IPS-18a (cell line): ENCODE results near the gene POLH.
"Not testable (repeated sequence)": the region's sequence is repeated elsewhere in the genome, so short reads cannot be mapped to it uniquely, and the experiment has no call there.

Experiments used
- H3K27ac ChIP-seq: one replicate; pipeline ENCODE4 v1.5.1; 2013; ENCODE audit warnings: low read length
- H3K27me3 ChIP-seq: one replicate; pipeline ENCODE4 v1.6.1; 2013; ENCODE audit warnings: mild to moderate bottlenecking, low read length; ENCODE audit not compliant: control insufficient read depth, insufficient read depth
- H3K36me3 ChIP-seq: one replicate; pipeline ENCODE4 v1.6.1; 2013; ENCODE audit warnings: low read depth, low read length; ENCODE audit not compliant: control insufficient read depth
- H3K4me1 ChIP-seq: one replicate; pipeline ENCODE4 v1.6.1; 2013; ENCODE audit warnings: low read depth, low read length; ENCODE audit not compliant: control insufficient read depth
- H3K4me3 ChIP-seq: one replicate; pipeline ENCODE4 v1.5.1; 2013; ENCODE audit warnings: low read length
- H3K9ac ChIP-seq: one replicate; pipeline ENCODE4 v1.6.1; 2013; ENCODE audit warnings: mild to moderate bottlenecking, low read length, moderate library complexity
- H3K9me3 ChIP-seq: one replicate; pipeline ENCODE4 v1.6.1; 2013; ENCODE audit warnings: low read depth, low read length; ENCODE audit not compliant: control insufficient read depth

The POLH gene

DNA sequence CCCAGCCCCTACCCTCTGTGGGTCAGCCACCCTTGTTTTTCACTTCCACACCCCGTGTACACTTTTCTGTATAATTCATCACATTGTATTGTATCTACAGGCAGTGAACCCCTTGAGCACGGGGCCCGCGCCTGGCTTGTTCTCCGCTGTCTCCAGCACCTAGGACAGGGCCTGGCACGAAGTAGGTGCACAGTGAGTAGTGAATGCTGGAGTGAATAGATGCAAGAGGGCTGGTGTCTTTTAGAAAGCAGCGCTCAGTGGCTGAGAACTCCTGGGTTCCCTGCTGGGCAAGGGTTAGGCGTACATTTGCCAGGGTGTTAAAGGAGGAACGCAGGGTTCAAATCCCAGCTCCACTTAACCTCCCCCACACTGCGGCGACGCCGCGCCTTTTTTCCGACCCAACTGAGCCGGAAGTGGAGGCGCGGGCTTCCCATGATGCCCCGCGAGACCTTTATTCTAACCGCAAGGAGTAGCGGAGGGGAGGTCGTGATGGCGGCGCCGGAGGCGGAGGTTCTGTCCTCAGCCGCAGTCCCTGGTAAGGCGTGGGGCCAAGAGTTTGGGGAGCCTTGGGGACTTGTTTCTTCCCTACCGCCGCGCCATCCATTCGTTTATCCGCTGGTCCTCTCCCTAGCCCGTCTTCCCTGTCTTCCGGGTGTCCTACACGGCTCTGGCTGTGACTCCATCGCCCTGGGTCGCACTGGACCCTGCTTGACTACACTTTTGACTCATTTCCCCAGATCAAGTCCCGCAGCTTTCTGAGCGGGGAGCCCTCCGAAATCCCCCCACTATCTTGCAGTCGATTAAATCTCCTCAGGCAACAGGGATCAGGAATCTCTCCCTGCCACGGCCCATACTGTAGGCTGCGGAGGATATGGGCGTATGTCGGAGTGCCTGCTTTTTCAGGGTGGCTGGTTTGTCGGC is 59.7 kb downstream of the POLH start, which contains the start of gene MAD2L1BP:
Gene MAD2L1BP (plus strand): TSS at position 454 of the 921 bp plus-strand sequence. CDS start 36 bp downstream, at position 490.
- no peaks in the 10 kb centered on the region for H3K27me3 ChIP-seq
- no peaks in the 10 kb centered on the region for H3K9me3 ChIP-seq
- H3K36me3 ChIP-seq = peaks cover 23% of the 10 kb centered on the region
- H3K4me1 ChIP-seq = peaks cover 6% of the 10 kb centered on the region
- peak within 1 kb of the TSS; percentile 92 for H3K9ac ChIP-seq
- H3K4me3 ChIP-seq = peak within 1 kb of the TSS; percentile 97
- peak within 1 kb of the TSS; percentile 78 for H3K27ac ChIP-seq

DNA sequence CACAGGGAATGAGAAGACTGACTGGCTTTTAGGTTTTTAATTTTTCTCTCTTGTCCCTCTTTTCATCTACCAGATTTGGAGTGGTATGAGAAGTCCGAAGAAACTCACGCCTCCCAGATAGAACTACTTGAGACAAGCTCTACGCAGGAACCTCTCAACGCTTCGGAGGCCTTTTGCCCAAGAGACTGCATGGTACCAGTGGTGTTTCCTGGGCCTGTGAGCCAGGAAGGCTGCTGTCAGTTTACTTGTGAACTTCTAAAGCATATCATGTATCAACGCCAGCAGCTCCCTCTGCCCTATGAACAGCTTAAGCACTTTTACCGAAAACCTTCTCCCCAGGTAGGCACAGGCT is 60.3 kb downstream of the POLH start:
- peak overlapping the region; percentile 78 for H3K27ac ChIP-seq
- H3K4me3 ChIP-seq = peak overlapping the region; percentile 97
- H3K36me3 ChIP-seq = peaks cover 28% of the 10 kb centered on the region
- peak overlapping the region; percentile 92 for H3K9ac ChIP-seq
- H3K9me3 ChIP-seq = no peaks in the 10 kb centered on the region
- no peaks in the 10 kb centered on the region for H3K27me3 ChIP-seq
- peaks cover 6% of the 10 kb centered on the region for H3K4me1 ChIP-seq

DNA sequence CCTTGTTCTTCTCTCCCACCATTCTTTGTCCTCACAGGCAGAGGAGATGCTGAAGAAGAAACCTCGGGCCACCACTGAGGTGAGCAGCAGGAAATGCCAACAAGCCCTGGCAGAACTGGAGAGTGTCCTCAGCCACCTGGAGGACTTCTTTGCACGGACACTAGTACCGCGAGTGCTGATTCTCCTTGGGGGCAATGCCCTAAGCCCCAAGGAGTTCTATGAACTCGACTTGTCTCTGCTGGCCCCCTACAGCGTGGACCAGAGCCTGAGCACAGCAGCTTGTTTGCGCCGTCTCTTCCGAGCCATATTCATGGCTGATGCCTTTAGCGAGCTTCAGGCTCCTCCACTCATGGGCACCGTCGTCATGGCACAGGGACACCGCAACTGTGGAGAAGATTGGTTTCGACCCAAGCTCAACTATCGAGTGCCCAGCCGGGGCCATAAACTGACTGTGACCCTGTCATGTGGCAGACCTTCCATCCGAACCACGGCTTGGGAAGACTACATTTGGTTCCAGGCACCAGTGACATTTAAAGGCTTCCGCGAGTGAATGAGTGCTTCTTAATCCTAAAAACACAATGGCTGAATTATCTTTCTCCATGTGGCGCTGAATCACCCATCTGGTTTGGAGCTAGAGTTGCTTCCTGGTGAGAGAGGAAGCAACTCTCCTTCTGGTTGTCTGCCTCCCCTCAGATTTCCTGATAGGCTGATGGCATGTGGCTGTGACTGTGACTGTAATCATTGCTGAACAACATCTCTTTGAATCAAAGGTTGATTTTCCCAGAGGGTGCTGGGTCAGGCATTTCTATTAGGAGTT is 64.2 kb downstream of the POLH start:
- H3K27me3 ChIP-seq = no peaks in the 10 kb centered on the region
- peaks cover 30% of the 10 kb centered on the region for H3K36me3 ChIP-seq

DNA sequence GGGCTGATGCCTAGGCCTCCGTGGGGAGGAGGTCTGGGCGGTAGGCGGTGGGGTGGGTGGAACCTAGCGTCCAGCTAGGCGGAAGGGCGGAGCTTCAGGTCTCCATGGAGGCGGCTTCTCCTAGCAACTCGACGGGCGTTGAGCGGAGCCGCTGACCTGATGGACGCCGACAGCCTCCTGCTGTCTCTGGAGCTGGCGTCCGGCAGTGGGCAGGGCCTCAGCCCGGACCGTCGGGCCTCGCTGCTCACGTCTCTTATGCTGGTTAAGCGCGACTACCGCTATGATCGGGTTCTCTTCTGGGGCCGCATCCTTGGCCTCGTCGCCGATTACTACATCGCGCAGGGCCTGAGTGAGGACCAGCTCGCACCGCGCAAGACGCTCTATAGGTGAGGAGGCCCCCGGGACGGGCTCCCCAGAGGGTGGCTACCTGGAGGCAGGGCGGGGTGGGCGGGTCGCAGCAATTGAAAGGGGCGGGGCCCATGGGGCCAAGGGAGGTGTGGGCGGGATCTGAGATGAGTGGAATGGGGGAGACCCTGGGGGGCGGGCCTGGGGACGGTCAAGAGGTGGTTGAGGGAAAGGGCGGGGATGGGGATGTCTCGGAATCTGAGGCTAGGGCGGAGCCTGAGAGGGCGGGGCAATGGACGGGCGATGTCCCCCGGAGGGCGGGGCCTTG is 69.1 kb downstream of the POLH start, which contains the start of gene RSPH9:
Gene RSPH9 (plus strand): TSS at position 97 of the 673 bp plus-strand sequence. CDS start 63 bp downstream, at position 160.
- Histone ChIP-seq H3K9me3 (no peaks in the 10 kb centered on the region), H3K9ac (peak within 1 kb of the TSS; percentile 9), H3K27ac (no peak within 1 kb of the TSS), H3K36me3 (peaks cover 14% of the 10 kb centered on the region), H3K27me3 (no peaks in the 10 kb centered on the region), H3K4me1 (peaks cover 4% of the 10 kb centered on the region), H3K4me3 (peak within 1 kb of the TSS; percentile 70)

More for the DNA sequence above, 64.2 kb downstream of the POLH start:
- Histone ChIP-seq H3K9me3 (no peaks in the 10 kb centered on the region), H3K27ac (no peak overlapping the region), H3K4me1 (peaks cover 10% of the 10 kb centered on the region), H3K9ac (no peak overlapping the region), H3K4me3 (no peak overlapping the region)

DNA sequence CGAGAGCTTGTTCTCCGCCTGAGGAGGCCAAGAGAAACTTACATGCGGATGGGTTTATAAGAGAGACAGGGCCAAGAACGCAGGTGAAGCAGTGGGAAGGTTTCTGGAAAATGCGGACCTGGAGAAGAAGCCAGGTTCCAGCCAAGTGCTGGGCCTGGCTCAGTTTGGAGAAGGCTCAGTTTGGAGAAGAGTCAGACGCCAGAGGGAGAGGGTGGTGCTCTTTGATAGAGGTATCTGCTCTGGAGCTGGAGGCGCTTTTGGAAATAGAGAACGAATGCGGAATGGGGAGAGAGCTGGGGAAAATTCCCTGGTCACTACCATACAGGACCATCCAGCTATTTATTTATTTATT is 69.6 kb downstream of the POLH start:
- H3K9ac ChIP-seq = peak overlapping the region; percentile 9
- no peaks in the 10 kb centered on the region for H3K27me3 ChIP-seq
- H3K36me3 ChIP-seq = peaks cover 8% of the 10 kb centered on the region
- H3K4me1 ChIP-seq = peaks cover 4% of the 10 kb centered on the region
- H3K4me3 ChIP-seq = peak overlapping the region; percentile 70
- no peaks in the 10 kb centered on the region for H3K9me3 ChIP-seq
- no peak overlapping the region for H3K27ac ChIP-seq

DNA sequence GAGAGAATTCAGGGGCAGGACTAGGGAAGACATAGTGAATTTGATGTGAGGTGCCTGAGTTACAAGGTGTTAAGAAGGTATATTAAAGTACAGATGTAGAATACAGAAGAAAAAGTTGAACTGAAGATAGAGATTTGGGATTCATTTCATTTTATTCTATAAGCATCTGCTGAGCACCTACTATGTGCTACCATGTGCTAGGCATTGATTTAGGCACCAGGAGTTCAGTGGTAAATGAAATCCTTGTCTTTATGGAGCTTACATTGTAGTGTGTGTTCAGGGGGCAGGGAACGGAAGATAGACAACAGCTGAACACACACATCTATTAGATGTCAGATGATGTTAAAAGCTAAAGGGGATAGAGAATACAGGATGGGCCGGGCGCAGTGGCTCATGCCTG is 71.6 kb downstream of the POLH start:
- Histone ChIP-seq H3K9ac (no peak overlapping the region), H3K4me1 (peaks cover 4% of the 10 kb centered on the region), H3K4me3 (no peak overlapping the region), H3K36me3 (no peaks in the 10 kb centered on the region), H3K27me3 (no peaks in the 10 kb centered on the region), H3K9me3 (no peaks in the 10 kb centered on the region), H3K27ac (no peak overlapping the region)

DNA sequence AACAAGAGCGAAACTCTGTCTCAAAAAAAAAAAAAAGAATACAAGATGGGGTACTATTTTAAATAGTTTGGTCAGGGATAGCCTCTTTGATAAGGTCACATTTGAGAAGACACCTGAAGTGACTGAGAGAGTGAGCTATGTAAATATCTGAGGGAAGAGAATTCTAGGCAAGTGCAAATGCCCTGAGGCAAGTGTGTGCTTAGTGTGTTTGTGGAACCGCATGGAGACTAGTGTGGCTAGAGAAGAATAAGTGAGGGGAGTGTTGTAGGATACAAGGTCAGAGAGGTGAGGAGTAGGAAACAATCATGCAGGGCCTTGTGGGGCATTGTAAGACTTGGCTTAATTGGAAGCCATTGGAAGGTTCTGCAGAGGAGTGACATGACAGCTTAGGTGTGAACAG is 72.3 kb downstream of the POLH start:
- H3K36me3 ChIP-seq = no peaks in the 10 kb centered on the region
- H3K9me3 ChIP-seq = no peaks in the 10 kb centered on the region
- no peak overlapping the region for H3K4me3 ChIP-seq
- no peak overlapping the region for H3K9ac ChIP-seq
- H3K27ac ChIP-seq = no peak overlapping the region
- H3K27me3 ChIP-seq = no peaks in the 10 kb centered on the region
- H3K4me1 ChIP-seq = peaks cover 4% of the 10 kb centered on the region

DNA sequence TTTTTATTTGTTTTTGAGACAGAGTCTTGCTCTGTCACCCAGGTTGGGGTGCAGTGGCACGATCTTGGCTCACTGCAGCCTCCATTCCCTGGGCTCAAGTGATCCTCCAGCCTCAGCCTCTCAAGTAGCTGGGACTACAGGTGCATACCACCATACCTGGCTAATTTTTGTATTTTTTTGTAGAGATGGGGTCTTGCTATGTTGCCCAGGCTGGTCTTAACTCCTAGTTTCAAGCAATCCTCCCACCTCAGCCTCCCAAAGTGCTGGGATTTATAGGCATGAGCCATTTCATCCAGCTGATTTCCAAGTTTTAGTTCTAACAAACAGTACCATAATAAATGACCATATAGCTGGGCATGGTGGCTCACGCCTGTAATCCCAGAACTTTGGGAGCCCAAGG is 76.8 kb downstream of the POLH start:
- not testable (repeated sequence) for H3K4me3 ChIP-seq, H3K4me1 ChIP-seq, H3K27me3 ChIP-seq, H3K9me3 ChIP-seq, H3K9ac ChIP-seq, H3K27ac ChIP-seq, H3K36me3 ChIP-seq

DNA sequence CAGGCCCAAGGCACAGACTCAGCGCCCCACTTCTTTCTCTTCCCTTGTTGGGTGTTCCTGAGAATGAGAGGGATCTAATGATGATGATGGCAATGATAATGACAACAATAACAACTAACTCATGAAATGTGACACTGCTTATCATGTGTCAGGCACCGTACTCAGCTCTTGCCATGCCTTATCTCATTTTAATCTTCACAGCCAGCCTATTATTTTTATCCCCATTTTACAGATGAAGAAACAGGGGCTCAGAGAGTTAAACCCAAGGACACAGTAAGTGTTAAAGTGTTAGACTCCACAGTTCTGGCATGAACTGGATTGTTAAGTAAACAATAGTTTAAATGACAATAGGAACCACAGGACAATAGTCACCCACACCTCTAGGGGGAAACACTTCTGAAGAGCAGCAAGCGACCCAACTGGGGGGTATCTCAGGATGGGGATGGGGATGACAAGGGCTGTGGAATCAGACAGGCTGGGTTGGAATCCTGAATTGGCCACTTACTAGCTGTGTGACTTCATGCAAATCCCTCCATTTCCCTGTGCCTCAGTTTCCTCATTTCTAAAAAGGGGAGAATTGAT is 81.3 kb downstream of the POLH start:
- Histone ChIP-seq H3K4me1 (peaks cover 4% of the 10 kb centered on the region), H3K36me3 (no peaks in the 10 kb centered on the region), H3K9ac (no peak overlapping the region), H3K27me3 (no peaks in the 10 kb centered on the region), H3K9me3 (no peaks in the 10 kb centered on the region), H3K27ac (no peak overlapping the region), H3K4me3 (no peak overlapping the region)

DNA sequence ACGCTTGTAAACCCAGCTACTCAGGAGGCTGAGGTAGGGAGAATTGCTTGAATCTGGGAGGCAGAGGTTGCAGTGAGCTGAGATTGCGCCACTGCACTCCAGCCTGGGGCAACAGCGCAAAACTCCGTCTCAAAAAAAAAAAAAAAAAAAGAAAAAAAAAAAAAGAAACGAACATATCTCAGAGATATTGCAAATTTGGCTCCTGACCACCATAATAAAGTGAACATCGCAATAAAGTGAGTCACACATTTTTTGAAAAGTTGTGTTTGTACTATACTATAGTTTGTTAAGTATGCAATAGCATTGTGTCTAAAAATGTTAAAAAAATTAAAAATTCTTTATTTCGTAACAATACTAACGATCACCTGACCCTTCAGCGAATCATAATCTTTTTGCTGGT is 82.2 kb downstream of the POLH start:
- Histone ChIP-seq H3K27me3 (no peaks in the 10 kb centered on the region), H3K9me3 (no peaks in the 10 kb centered on the region), H3K9ac (no peak overlapping the region), H3K27ac (no peak overlapping the region), H3K4me1 (peaks cover 4% of the 10 kb centered on the region), H3K36me3 (no peaks in the 10 kb centered on the region), H3K4me3 (no peak overlapping the region)

DNA sequence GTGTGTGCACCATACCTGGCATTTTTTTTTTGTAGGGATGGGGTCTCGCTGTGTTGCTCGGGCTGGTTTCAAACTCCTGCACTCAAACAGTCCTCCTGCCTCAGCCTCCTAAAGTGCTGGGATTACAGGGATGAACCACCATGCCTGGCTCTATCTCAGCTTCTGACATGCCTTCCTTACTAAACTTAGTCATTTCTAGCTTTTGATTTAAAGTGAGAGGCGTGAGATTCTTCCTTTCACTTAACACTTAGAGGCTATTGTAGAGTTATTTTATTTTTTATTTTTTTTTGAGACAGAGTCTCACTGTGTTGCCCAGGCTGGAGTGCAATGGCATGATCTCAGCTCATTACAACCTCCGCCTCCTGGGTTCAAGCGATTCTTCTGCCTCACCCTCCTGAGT is 87.0 kb downstream of the POLH start:
- not testable (repeated sequence) for H3K9ac ChIP-seq, H3K36me3 ChIP-seq, H3K27ac ChIP-seq, H3K9me3 ChIP-seq, H3K4me1 ChIP-seq, H3K27me3 ChIP-seq, H3K4me3 ChIP-seq
